DOHH2 (cell line): Measurements from ENCODE around the gene RPP25.
"Not testable (repeated sequence)": the region's sequence is repeated elsewhere in the genome, so short reads cannot be mapped to it uniquely, and the experiment has no call there.

Experiments used
- CTCF ChIP-seq: fragments of 200-600 bp; sonication (generic); IDR thresholded peaks from one replicate; pipeline ENCODE4 v1.5.1; 2014; ENCODE audit warnings: antibody characterized with exemption, mild to moderate bottlenecking, low read depth, low read length; ENCODE audit not compliant: poor library complexity, severe bottlenecking
- EZH2phosphoT487 ChIP-seq: fragments of 200-600 bp; sonication (generic); IDR thresholded peaks from 2 replicates; pipeline ENCODE4 v1.6.1; 2017; ENCODE audit warnings: borderline replicate concordance, mild to moderate bottlenecking, antibody characterized with exemption, low read length, moderate library complexity, mixed read lengths

- not testable (repeated sequence) for TF ChIP-seq EZH2phosphoT487, CTCF
These were observed 42.8 kb downstream of the RPP25 start for GRCh38 chr15:74913799-74914198.
